Keratinocyte (primary cell): ENCODE results near the gene CFP. TPM values are rescaled to one million over a fixed set of nuclear protein-coding genes. Genes with fewer than 3 reads are reported as not detected.
A peak's percentile ranks its signal among the peaks of the same experiment; 100 is the strongest.

ENCODE experiments used
- DNase-seq: peaks from one replicate; pipeline ENCODE4 v3.0.0-alpha.2; 2011; ENCODE audit warnings: low read depth, missing footprints, low spot score
- FAIRE-seq: peaks from 2 replicates; lab custom pipeline; 2011; peaks lifted over from hg19 to GRCh38; lab: Jason Lieb, UNC
- H2AFZ ChIP-seq: 2 replicates; pipeline ENCODE4 v1.6.0; 2012; ENCODE audit warnings: low read length, control low read depth, inconsistent platforms; ENCODE audit not compliant: control insufficient read depth
- H3K27ac ChIP-seq: 2 replicates; pipeline ENCODE4 v1.5.1; 2011; ENCODE audit warnings: low read length; ENCODE audit not compliant: control insufficient read depth, insufficient read depth
- H3K27me3 ChIP-seq: 3 replicates; pipeline ENCODE4 v1.6.0; 2011; ENCODE audit warnings: low read length; ENCODE audit not compliant: control insufficient read depth, insufficient read depth; ENCODE audit errors: extremely low read depth
- H3K36me3 ChIP-seq, 2 experiments: 2 replicates in 1 of 2; 3 replicates in 1 of 2; pipeline ENCODE4 v1.5.1; 2011; ENCODE audit warnings: low read length in 2 of 2, mild to moderate bottlenecking in 1 of 2; ENCODE audit not compliant: control insufficient read depth in 2 of 2, insufficient read depth in 2 of 2; ENCODE audit errors: extremely low read depth in 1 of 2
- H3K4me1 ChIP-seq: 3 replicates; pipeline ENCODE4 v1.5.1; 2011; ENCODE audit warnings: low read length; ENCODE audit not compliant: control insufficient read depth, insufficient read depth; ENCODE audit errors: extremely low read depth
- H3K4me2 ChIP-seq: 3 replicates; pipeline ENCODE4 v1.6.0; 2011; ENCODE audit warnings: low read depth, low read length; ENCODE audit not compliant: control insufficient read depth, insufficient read depth; ENCODE audit errors: extremely low read depth
- H3K4me3 ChIP-seq, 3 experiments: fragments of 200-600 bp in 1 of 3; sonication (generic) in 1 of 3; 2 replicates in 2 of 3; 3 replicates in 1 of 3; pipeline ENCODE4 v1.5.1; 2011 to 2016; ENCODE audit warnings: low read length in 3 of 3, mild to moderate bottlenecking in 3 of 3, control low read depth in 2 of 3, inconsistent platforms in 1 of 3, low read depth in 1 of 3, mixed read lengths in 1 of 3, mixed run types in 1 of 3, moderate library complexity in 1 of 3; ENCODE audit not compliant: control insufficient read depth in 2 of 3, insufficient read depth in 2 of 3; ENCODE audit errors: extremely low read depth in 1 of 3
- H3K79me2 ChIP-seq: 2 replicates; pipeline ENCODE4 v1.6.0; 2012; ENCODE audit warnings: low read length; ENCODE audit not compliant: control insufficient read depth, insufficient read depth
- H3K9ac ChIP-seq: 3 replicates; pipeline ENCODE4 v1.6.0; 2011; ENCODE audit warnings: low read length; ENCODE audit not compliant: control insufficient read depth, insufficient read depth; ENCODE audit errors: extremely low read depth
- H3K9me1 ChIP-seq: 3 replicates; pipeline ENCODE4 v1.6.0; 2011; ENCODE audit warnings: low read length; ENCODE audit not compliant: control insufficient read depth, insufficient read depth; ENCODE audit errors: extremely low read depth
- H3K9me3 ChIP-seq: 2 replicates; pipeline ENCODE4 v1.5.1; 2012; ENCODE audit warnings: low read depth, low read length; ENCODE audit not compliant: control insufficient read depth
- H4K20me1 ChIP-seq: 3 replicates; pipeline ENCODE4 v1.6.0; 2011; ENCODE audit warnings: low read length; ENCODE audit not compliant: control insufficient read depth, insufficient read depth; ENCODE audit errors: extremely low read depth
- EZH2 ChIP-seq: IDR thresholded peaks from one replicate; pipeline ENCODE4 v1.6.1; 2012; ENCODE audit warnings: inconsistent platforms, mild to moderate bottlenecking, low read length, moderate library complexity
- dilution Hi-C: fragments of 300-500 bp; cut with MboI; formaldehyde crosslinking; loops from one replicate; pipeline ENCODE4 v1.7.0; 2020; ENCODE audit warnings: low sequenced_read_pairs; ENCODE audit not compliant: extremely low pct_ligation_motif_present
- polyA plus RNA-seq, 5 experiments: library from polyadenylated mRNA; depleted of rRNA in 3 of 5; stranded (reverse) in 3 of 5; stranded (forward) in 1 of 5; unstranded in 1 of 5; fragments of >200 nt; gene quantifications; 1 replicate in 1 of 5; 2 replicates in 3 of 5; 3 replicates in 1 of 5; pipeline versions ENCODE4 v1.2.1 to v1.2.3, GENCODE V29; 2011 to 2012; ENCODE audit warnings: missing spikeins in 2 of 5, low read depth in 1 of 5, low replicate concordance in 1 of 5
- TF ChIP-seq, protein P1 (sequence below), 3 experiments: IDR thresholded peaks in 1 of 3; conservative IDR thresholded peaks in 1 of 3; optimal IDR thresholded peaks in 1 of 3; 2 replicates in 2 of 3; 3 replicates in 1 of 3; pipeline versions ENCODE3 to v1.5.1; 2011; ENCODE audit warnings: low read length in 3 of 3, mild to moderate bottlenecking in 3 of 3, moderate library complexity in 2 of 3, control low read depth in 1 of 3, inconsistent platforms in 1 of 3; ENCODE audit not compliant: insufficient read depth in 2 of 3; ENCODE audit errors: extremely low read depth in 1 of 3

CFP gene
- polyA plus RNA-seq, 1 donor (not counting 4 experiments of a cell fraction or from before 2014, with no cell fraction given), result 0.04 TPM

DNA sequence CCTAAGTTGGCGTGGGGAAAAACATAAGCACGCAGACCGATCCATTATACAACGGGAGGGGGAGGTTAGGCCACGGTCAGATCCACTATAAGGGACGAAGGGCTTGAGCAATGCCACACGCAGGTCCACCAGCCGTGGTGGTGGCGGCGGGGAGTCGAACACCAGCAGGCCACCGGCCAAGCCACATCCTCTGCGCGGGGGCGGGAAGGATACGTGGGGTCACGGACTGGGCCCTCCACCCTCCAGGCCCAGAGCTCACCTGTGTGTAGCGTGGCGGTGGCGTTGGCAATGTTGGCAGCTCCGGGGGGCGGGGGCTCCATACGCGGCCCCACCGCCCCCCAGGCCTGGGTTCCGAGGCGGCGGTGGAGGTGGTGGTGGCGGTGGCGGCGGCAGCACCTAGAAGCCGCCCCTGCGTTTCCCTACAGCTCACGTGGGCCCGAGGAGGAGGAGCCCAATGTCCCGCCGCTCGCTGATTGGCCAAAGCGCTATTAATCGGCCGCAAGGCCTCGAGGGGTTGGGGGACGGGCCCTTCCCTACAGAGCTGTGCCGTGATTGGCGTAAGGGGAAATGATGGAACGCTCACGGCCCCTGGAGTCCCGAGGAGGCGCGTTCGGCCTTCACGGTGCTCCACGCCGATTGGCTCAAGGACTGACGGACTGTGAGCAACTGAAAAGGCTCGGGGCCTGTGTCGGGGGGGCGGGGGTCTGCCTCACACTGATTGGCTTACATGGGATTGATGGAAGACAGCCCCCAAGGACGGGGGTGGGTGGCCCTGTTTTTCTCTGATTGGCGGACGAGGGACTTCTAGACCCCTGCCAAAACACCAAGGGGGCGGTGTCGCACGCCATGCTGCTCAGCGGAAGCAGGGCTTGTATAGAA, 20.7 kb upstream of the CFP start, which contains the start of gene ELK1:
TSS of gene ELK1 (minus strand) at position 400 of the 879 bp plus-strand sequence. CDS start 9,122 bp downstream, outside the sequence.
- no peaks in the 10 kb centered on the region for H3K27me3 ChIP-seq
- H3K27ac ChIP-seq, result peak within 1 kb of the TSS; percentile 76
- no peak for TF ChIP-seq EZH2
- TF ChIP-seq, protein P1, sequence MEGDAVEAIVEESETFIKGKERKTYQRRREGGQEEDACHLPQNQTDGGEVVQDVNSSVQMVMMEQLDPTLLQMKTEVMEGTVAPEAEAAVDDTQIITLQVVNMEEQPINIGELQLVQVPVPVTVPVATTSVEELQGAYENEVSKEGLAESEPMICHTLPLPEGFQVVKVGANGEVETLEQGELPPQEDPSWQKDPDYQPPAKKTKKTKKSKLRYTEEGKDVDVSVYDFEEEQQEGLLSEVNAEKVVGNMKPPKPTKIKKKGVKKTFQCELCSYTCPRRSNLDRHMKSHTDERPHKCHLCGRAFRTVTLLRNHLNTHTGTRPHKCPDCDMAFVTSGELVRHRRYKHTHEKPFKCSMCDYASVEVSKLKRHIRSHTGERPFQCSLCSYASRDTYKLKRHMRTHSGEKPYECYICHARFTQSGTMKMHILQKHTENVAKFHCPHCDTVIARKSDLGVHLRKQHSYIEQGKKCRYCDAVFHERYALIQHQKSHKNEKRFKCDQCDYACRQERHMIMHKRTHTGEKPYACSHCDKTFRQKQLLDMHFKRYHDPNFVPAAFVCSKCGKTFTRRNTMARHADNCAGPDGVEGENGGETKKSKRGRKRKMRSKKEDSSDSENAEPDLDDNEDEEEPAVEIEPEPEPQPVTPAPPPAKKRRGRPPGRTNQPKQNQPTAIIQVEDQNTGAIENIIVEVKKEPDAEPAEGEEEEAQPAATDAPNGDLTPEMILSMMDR (optimal IDR thresholded peaks at IDR 0.05 in 1 of 3, IDR thresholded peaks at IDR 0.05 in 1 of 3, conservative IDR thresholded peaks at IDR 0.05 in 1 of 3; ENCODE audit: extremely low read depth in 1 of 3, insufficient read depth in 2 of 3, low read length in 3 of 3), result no peak
- H3K36me3 ChIP-seq, result peaks cover 2 to 11% of the 10 kb centered on the region in 2 experiments
- H3K9ac ChIP-seq, result peak within 1 kb of the TSS; percentile 82
- dilution Hi-C loops, result no loop called here
- peaks cover 16% of the 10 kb centered on the region for H3K4me1 ChIP-seq
- H3K9me1 ChIP-seq, result peaks cover 2% of the 10 kb centered on the region
- H3K4me2 ChIP-seq, result peak within 1 kb of the TSS; percentile 80
- peak; percentile 78 for DNase-seq
- H3K4me3 ChIP-seq, result peak within 1 kb of the TSS; percentile 73 to 77 (median 74)
- no peaks in the 10 kb centered on the region for H4K20me1 ChIP-seq
- peak within 1 kb of the TSS; percentile 53 for H2AFZ ChIP-seq
- H3K9me3 ChIP-seq, result no peaks in the 10 kb centered on the region
- no peak for FAIRE-seq
- H3K79me2 ChIP-seq, result peaks cover 13% of the 10 kb centered on the region

DNA sequence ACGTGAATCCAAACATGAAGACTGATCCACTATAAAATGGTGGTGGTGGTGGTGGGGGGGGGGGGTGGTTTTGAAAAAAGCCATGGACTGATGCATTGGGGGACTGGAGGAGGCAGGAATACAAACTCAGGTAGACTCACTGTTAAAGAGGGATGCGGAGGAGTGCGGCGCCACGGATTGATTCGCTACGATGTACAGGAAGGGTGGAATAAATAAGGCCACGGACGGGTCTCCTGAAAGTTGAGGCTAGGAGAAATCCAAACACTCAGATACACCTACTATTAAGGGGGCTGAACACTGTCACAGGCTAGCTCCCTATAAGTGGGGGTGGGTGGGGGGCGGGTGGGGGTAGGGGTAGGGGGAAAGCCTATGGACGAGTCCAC, 20.0 kb upstream of the CFP start:
- Histone ChIP-seq H3K9me1 (peaks cover 2% of the 10 kb centered on the region), H3K79me2 (peaks cover 13% of the 10 kb centered on the region), H3K36me3 (peaks cover 2 to 11% of the 10 kb centered on the region in 2 experiments), H3K4me1 (peaks cover 16% of the 10 kb centered on the region), H2AFZ (no peak overlapping the region), H3K4me2 (peak overlapping the region; percentile 80), H3K27ac (peak overlapping the region; percentile 76), H3K9me3 (no peaks in the 10 kb centered on the region), H4K20me1 (no peaks in the 10 kb centered on the region), H3K27me3 (no peaks in the 10 kb centered on the region), H3K4me3 (peak overlapping the region; percentile 48 to 77 (median 73)), H3K9ac (peak overlapping the region; percentile 82)
- FAIRE-seq (no peak), DNase-seq (no peak)
- TF ChIP-seq, protein P1 (optimal IDR thresholded peaks at IDR 0.05 in 1 of 3, IDR thresholded peaks at IDR 0.05 in 1 of 3, conservative IDR thresholded peaks at IDR 0.05 in 1 of 3; ENCODE audit: extremely low read depth in 1 of 3, insufficient read depth in 2 of 3, low read length in 3 of 3), result no peak
- no peak for TF ChIP-seq EZH2
- dilution Hi-C loops, result no loop called here
